Measurements from ENCODE around the gene JPT2.
"Not testable (repeated sequence)": the region's sequence is repeated elsewhere in the genome, so short reads cannot be mapped to it uniquely, and the experiment has no call there.

The JPT2 gene

GRCh38 chr16:1732071-1732470, 54.0 kb downstream of the JPT2 start:
- no peak for DNase-seq (ENCODE audit: low spot score)

GRCh38 chr16:1732551-1732987, 54.5 kb downstream of the JPT2 start:
- not testable (repeated sequence) for DNase-seq (ENCODE audit: low spot score)

DNA sequence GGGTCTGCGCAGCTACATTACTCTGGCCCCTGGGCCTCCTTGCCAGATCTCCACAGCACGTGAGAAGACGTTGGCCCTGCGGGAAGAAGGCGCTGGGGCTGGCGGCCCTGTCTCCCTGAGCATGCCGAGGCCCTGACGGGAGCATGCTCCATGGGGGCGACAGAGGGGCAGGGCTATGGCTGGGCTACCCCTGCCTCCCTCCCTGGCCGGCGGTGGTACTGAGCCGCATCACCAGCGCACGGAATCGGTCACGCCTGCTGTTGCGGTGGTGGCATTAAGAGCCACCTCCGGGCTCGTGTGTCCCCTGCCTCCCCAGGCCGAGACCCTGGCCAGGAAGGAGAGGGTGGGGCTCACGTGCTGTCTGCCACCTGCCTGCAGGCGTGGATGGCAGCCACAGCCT, 56.0 kb downstream of the JPT2 start:
- no peak for DNase-seq (ENCODE audit: low spot score)

GRCh38 chr16:1734816-1735215, 56.7 kb downstream of the JPT2 start:
- no peak for DNase-seq (ENCODE audit: low spot score)

- DNase-seq (ENCODE audit: low spot score) = no peak
Measured at GRCh38 chr16:1740234-1740633, 62.2 kb downstream of the JPT2 start.

GRCh38 chr16:1740781-1741490, 62.9 kb downstream of the JPT2 start:
- no peak for DNase-seq (ENCODE audit: low spot score)

DNA sequence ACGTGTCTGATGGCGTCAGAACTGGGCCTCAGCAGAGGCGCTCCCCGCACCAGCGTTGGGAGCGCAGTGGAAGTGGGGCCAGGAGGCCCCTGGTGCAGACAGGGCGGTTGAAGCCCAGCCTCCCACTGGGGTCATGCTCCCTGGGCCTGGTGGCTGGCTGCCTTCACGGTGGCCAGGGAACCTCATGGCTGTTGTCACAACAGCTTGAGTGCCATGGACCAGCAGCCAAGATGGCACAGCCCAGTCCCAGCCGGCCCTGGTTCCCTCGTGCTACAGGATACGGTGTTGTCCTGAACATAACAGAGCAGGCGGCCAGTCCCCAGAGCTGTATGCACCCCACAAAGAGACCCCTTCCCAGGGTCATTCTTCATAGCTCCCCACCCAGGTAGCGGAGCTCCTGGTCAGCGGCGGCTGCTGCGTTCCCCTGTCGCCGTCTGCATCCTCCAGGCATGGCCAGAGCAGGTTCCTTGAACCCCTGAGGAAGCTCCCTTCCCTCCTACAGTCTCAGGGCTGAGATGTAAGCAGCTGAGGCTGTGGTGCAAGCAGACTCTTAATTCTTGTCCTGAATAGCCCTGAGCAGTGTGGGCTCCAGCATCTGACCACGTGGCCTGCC, 63.6 kb downstream of the JPT2 start:
- DNase-seq (ENCODE audit: low spot score) = no peak

DNA sequence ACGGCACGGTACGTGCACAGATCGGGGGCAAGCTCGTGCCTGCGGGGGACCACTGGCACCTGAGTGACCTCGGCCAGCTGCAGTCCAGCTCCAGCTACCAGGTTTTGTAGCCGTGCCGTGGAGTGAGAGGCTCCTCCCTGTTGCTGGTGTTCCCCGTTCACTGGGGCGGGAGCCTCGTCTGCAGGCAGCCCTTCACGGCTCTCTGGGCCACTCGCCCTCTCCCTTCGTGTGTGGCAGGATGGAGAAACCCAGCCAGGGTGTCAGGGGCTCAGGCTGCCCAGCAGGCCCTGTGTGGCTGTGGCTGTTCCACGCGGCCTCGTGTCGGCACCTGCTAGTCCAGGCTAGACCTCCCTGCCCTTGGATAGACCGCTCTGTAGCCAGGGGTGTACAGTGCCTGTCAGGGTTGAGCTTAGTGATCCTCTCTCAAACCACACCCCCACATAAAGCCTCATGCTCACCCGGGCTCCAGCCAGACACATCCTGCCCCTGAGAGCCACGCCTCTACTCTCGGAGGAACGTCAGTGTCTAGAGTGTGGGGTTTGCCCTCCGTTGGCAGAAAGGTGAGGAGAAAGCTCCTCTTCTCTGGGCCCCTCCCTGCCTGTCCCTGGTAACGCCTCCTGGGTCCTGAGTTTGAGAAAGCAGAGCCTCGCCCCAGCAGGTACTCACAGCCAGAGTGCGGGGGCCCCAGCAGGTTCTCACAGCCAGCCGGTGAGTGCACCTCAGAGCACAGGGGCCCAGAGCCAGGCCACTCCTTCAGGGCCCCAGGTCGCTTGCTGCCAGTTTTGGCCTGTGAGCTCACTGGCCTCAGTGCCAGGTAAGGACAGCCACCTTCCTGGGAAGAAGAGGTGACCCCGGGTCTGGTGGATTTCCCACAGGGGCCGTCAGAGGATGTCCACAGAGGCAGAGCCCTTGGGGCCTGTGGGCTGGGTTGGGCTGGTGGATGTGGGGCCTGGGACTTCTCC, 65.6 kb downstream of the JPT2 start:
- no peak for DNase-seq (ENCODE audit: low spot score)

DNA sequence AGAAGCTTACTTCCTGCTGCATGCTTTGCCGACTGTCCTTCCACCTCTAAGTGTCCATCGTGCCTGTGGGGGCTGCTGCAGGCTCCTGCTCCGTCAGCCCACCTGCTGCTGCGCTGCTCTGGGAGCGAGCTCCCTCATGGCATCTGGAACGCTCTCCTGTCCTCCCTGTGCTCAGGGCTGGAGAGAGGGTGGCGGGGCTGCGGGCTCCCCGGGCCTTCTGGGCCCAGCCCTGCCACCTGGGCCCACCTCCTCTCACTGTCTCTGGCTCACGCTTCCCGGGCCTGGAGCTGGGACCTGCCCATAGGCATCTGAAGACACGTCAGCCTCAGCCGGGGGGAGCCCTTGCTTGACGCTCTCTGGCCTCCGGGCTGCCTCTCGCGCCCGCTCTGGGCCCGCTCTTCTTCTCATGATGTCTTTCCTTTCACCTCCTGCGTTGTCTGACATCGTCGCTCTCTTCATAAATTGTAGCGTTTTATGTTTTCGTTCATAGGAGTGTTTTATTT, 66.3 kb downstream of the JPT2 start:
- DNase-seq (ENCODE audit: low spot score) = no peak

DNA sequence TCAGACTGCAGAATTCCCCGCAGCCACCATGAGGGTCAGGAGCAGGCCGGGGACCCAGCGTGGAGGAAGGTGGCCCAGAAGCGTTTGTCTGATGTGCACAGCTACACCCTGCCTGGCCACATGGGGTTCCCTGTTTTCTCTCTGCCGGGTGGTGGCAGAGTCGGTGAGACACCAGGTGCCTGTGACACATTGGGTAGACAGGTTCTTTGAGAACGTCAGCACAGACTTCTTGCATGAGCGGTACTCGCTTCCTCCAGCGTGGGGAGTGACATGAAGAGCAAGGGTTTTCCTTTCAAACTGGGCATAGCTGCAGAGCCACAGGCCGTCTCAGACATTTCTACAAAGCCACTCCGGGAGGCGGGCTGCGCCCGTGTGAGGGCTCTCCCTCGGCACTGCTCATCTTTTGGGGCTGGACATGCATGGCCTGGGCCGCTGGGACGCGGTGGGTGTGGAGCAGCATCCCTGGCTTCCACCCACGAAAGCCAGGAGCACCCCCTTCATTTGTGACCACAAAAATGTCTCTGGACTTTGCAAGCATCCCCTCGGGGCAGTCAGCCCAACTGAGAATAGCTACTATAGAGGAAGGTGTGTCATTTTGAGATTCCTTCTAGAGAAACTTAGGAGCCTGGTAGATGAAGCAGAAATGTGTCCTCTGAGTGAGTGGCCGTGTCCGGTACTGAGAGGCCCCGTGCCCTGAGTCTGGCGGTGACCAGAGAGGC, 67.3 kb downstream of the JPT2 start:
- DNase-seq (ENCODE audit: low spot score) = no peak

- DNase-seq (ENCODE audit: low spot score) = no peak
Measured at GRCh38 chr16:1745900-1746692, 68.0 kb downstream of the JPT2 start.

DNA sequence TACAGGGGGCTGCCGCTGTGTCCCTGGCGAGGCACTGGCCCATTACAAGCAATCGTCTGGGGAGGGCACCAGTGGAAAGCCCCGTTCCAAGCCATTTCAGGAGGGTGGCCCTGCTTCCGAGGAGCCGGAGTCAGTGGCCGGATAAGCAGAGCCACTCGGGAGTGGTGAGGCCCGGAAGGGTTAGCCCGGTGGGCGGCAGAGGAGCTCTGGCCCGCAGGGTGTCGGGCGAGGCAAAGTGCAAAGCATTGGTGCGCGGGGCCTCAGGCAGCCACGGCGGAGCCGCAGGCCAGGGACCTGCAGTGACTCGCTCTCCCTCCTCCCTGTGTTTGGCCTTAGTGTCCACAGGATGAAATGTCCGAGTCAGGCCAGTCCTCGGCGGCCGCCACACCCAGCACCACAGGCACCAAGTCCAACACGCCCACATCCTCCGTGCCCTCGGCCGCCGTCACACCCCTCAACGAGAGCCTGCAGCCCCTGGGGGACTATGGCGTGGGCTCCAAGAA, 68.7 kb downstream of the JPT2 start:
- no peak for DNase-seq (ENCODE audit: low spot score)

DNA sequence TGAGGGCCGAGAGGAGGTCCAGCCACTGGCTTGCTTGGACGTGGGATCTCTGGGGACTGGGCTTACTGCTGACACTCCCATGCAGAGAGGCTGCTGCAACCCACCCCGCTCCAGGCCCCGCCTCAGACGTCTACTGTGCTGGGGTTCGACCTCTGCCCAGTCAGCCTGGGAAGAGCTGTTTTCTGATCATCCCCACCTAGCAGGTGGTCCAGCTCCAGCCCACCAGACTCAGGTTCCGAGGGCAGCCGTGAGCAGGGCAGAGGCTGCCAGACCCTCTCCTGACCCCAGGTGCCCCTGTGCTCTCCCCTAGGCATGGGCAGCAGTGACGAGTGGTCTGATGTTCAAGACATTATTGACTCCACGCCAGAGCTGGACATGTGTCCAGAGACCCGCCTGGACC, 69.9 kb downstream of the JPT2 start:
- no peak for DNase-seq (ENCODE audit: low spot score)

GRCh38 chr16:1749152-1750117, 71.4 kb downstream of the JPT2 start:
- DNase-seq (ENCODE audit: low spot score) = no peak
